ENCODE data around the gene CIDEC.
"Not testable (repeated sequence)": the region's sequence is repeated elsewhere in the genome, so short reads cannot be mapped to it uniquely, and the experiment has no call there.

CIDEC gene

GRCh38 chr3:9852528-9852927, 27.5 kb downstream of the CIDEC start:
- no peak overlapping the region for H3K4me3 ChIP-seq (ENCODE audit: control insufficient read depth, low read depth, low read length)
- DNase-seq (ENCODE audit: low read depth) = no peak
- no peak for TF ChIP-seq CTCF (IDR thresholded peaks at IDR 0.05; ENCODE audit: control insufficient read depth, insufficient read depth, low read depth, low read length, missing control alignments)

DNA sequence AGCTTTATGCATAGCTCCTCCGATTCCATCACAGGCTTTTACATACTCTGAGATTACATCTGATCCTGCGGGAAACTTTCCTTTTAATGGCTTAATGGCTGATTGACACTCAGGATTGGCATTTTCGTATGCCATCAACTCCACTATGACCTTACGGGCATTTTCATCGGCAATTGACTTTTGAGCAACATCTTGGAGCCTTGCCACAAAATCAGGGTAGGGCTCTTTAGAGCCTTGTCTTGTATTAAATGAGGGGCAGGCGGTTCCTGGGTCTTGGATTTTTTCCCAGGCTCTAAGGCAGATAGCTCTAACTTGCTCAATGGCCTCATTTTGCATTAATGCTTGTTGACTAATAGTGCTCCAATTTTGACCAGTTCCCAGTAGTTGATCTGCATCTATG, 28.1 kb downstream of the CIDEC start:
- DNase-seq (ENCODE audit: low read depth) = not testable (repeated sequence)

DNA sequence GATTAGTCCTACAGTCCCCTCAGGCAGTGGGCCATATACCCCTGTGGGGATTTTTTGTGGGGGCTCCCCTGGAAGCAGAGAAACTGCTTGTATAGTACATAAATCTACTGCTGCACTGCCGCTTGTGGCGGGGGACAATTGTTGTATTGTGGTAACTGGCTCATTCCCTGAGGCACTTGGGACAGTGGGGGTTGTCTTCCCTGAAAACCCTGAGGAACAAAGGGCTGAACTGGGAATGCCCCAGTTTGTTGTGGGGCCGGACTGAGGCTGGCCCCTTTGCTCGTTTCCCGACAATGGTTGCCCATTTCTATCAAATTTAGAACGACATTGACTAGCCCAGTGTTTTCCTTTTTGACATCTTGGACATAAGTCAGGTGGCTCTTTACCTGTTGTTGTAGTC, 28.7 kb downstream of the CIDEC start:
- not testable (repeated sequence) for DNase-seq (ENCODE audit: low read depth); H3K4me3 ChIP-seq (ENCODE audit: control insufficient read depth, low read depth, low read length)

More for the DNA sequence above, 28.1 kb downstream of the CIDEC start:
- H3K4me3 ChIP-seq (ENCODE audit: control insufficient read depth, low read depth, low read length) = not testable (repeated sequence)

- DNase-seq (ENCODE audit: low read depth); H3K4me3 ChIP-seq (ENCODE audit: control insufficient read depth, low read depth, low read length): not testable (repeated sequence)
- peak; percentile 49 for TF ChIP-seq CTCF (IDR thresholded peaks at IDR 0.05; ENCODE audit: control insufficient read depth, insufficient read depth, low read depth, low read length, missing control alignments)
Measured at GRCh38 chr3:9848860-9849259, 31.2 kb downstream of the CIDEC start.

DNA sequence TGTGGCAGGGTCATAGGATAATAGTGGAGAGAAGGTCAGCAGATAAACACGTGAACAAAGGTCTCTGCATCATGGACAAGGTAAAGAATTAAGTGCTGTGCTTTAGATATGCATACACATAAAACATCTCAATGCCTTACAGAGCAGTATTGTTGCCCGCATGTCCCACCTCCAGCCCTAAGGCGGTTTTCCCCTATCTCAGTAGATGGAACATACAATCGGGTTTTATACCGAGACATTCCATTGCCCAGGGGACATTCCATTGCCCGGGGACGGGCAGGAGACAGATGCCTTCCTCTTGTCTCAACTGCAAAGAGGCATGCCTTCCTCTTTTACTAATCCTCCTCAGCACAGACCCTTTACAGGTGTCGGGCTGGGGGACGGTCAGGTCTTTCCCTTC, 32.2 kb downstream of the CIDEC start:
- DNase-seq (ENCODE audit: low read depth); H3K4me3 ChIP-seq (ENCODE audit: control insufficient read depth, low read depth, low read length): not testable (repeated sequence)

DNA sequence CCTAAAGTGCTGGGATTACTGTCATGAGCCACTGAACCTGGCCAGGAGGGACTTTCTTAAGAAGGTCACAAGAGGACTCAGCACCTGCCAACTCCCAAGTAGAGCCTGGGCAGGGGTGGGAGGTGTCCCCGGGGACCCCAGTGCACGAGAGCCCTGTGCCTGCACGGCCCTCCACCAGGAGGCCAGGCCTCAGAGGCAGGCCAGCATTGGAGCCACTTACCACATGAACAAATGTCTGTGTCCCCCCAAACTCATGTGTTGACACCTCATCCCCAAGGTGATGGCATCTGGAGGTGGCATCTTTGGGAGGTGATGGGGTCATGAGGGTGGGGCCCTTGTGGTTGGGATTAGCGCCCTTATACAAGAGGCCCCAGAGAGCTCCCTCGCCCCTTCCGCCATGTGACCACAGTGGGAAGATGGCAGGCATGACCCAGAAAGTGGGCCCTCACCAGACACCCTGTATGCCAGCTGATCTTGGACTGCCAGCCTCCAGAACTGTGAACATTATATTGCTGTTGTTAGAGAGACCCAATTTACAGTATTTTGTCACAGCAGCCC, 33.0 kb downstream of the CIDEC start:
- TF ChIP-seq CTCF (IDR thresholded peaks at IDR 0.05; ENCODE audit: control insufficient read depth, insufficient read depth, low read depth, low read length, missing control alignments) = no peak
- H3K4me3 ChIP-seq (ENCODE audit: control insufficient read depth, low read depth, low read length) = no peak overlapping the region
- DNase-seq (ENCODE audit: low read depth) = no peak

GRCh38 chr3:9846231-9846630, 33.8 kb downstream of the CIDEC start:
- no peak for TF ChIP-seq CTCF (IDR thresholded peaks at IDR 0.05; ENCODE audit: control insufficient read depth, insufficient read depth, low read depth, low read length, missing control alignments)
- H3K4me3 ChIP-seq (ENCODE audit: control insufficient read depth, low read depth, low read length) = no peak overlapping the region
- no peak for DNase-seq (ENCODE audit: low read depth)

DNA sequence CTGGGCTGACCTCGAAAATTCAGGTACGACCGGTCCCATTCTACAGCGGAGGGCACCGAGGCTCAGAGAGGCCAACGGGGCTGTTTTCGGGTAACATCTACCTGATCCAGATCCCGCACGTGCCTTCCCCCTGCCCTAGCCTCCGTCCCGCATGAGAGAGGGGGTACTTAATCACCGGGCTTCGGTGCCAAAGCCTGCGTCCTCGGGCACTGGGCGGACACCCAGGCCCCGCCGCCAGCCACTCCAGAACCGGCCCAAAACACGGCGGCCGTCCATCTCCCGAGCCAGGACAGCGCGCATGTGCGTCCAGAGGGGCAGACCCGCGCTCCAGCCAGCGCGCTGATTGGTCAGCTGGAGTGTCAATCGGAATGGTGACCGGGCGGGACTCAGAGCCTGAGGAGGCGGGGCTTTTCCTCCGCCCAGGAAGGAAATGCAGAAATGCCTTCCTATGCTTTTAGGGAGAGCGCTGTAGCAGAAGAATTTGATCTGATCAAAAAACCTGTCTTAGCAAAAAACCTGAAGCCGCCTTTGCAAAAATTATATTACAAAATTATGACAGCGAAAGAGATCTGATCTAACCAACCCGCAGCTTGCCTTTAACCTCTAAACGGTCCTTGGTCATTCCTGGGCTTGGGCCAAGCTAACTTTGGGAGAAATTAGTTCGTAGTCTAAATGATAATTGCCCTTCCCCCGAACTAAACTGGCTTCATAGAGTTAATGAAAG, 36.2 kb downstream of the CIDEC start, which contains the start of gene RPUSD3:
TSS of gene RPUSD3 (minus strand) at position 294 of the 724 bp plus-strand sequence. CDS start at position 276, 18 bp downstream.
- TF ChIP-seq CTCF (IDR thresholded peaks at IDR 0.05; ENCODE audit: control insufficient read depth, insufficient read depth, low read depth, low read length, missing control alignments) = no peak
- peak; percentile 83 for DNase-seq (ENCODE audit: low read depth)
- peak within 1 kb of the TSS; percentile 90 for H3K4me3 ChIP-seq (ENCODE audit: control insufficient read depth, low read depth, low read length)
